GM06990 (cell line): ENCODE measurements around the gene EME2.

Source experiments
- DNase-seq: peaks from one replicate; pipeline ENCODE4 v3.0.0-alpha.2; 2011; ENCODE audit not compliant: insufficient read length; ENCODE audit errors: extremely low read depth
- H3K27me3 ChIP-seq: replicated peaks from 2 replicates; pipeline ENCODE4 v1.6.0; 2011; ENCODE audit warnings: low read length; ENCODE audit not compliant: control insufficient read depth, insufficient read depth
- H3K36me3 ChIP-seq: 2 replicates; pipeline ENCODE4 v1.5.1; 2011; ENCODE audit warnings: low read length; ENCODE audit not compliant: control insufficient read depth, insufficient read depth
- H3K4me3 ChIP-seq: replicated peaks from 2 replicates; pipeline ENCODE4 v1.5.1; 2011; ENCODE audit warnings: low read depth, mild to moderate bottlenecking, control low read depth, low read length
- TF ChIP-seq, protein P1 (sequence below): IDR thresholded peaks from 2 replicates; pipeline ENCODE4 v1.5.1; 2011; ENCODE audit warnings: low read length, control low read depth, mild to moderate bottlenecking, inconsistent platforms; ENCODE audit not compliant: insufficient read depth, poor library complexity, severe bottlenecking

Gene EME2

GRCh38 chr16:1810106-1810505 is 37.5 kb downstream of the EME2 start:
- DNase-seq: no peak
- TF ChIP-seq, protein P1, sequence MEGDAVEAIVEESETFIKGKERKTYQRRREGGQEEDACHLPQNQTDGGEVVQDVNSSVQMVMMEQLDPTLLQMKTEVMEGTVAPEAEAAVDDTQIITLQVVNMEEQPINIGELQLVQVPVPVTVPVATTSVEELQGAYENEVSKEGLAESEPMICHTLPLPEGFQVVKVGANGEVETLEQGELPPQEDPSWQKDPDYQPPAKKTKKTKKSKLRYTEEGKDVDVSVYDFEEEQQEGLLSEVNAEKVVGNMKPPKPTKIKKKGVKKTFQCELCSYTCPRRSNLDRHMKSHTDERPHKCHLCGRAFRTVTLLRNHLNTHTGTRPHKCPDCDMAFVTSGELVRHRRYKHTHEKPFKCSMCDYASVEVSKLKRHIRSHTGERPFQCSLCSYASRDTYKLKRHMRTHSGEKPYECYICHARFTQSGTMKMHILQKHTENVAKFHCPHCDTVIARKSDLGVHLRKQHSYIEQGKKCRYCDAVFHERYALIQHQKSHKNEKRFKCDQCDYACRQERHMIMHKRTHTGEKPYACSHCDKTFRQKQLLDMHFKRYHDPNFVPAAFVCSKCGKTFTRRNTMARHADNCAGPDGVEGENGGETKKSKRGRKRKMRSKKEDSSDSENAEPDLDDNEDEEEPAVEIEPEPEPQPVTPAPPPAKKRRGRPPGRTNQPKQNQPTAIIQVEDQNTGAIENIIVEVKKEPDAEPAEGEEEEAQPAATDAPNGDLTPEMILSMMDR: no peak

GRCh38 chr16:1810536-1810935 is 37.9 kb downstream of the EME2 start:
- TF ChIP-seq, protein P1: no peak
- Histone ChIP-seq H3K4me3 (no peak overlapping the region), H3K36me3 (peaks cover 7% of the 10 kb centered on the region), H3K27me3 (no peaks in the 10 kb centered on the region)
- DNase-seq: no peak

More at GRCh38 chr16:1810106-1810505, 37.5 kb downstream of the EME2 start:
- no peak overlapping the region for H3K4me3 ChIP-seq
- peaks cover 7% of the 10 kb centered on the region for H3K36me3 ChIP-seq
- H3K27me3 ChIP-seq: no peaks in the 10 kb centered on the region

- no peak overlapping the region for H3K4me3 ChIP-seq
- TF ChIP-seq, protein P1: peak; percentile 40
- H3K27me3 ChIP-seq: no peaks in the 10 kb centered on the region
- DNase-seq: no peak
- H3K36me3 ChIP-seq: peaks cover 9% of the 10 kb centered on the region
These were observed 40.1 kb downstream of the EME2 start for GRCh38 chr16:1812732-1813163.

GRCh38 chr16:1815461-1815860 is 42.9 kb downstream of the EME2 start:
- no peak for DNase-seq
- Histone ChIP-seq H3K36me3 (peaks cover 4% of the 10 kb centered on the region), H3K27me3 (no peaks in the 10 kb centered on the region), H3K4me3 (no peak overlapping the region)
- TF ChIP-seq, protein P1: no peak

DNA sequence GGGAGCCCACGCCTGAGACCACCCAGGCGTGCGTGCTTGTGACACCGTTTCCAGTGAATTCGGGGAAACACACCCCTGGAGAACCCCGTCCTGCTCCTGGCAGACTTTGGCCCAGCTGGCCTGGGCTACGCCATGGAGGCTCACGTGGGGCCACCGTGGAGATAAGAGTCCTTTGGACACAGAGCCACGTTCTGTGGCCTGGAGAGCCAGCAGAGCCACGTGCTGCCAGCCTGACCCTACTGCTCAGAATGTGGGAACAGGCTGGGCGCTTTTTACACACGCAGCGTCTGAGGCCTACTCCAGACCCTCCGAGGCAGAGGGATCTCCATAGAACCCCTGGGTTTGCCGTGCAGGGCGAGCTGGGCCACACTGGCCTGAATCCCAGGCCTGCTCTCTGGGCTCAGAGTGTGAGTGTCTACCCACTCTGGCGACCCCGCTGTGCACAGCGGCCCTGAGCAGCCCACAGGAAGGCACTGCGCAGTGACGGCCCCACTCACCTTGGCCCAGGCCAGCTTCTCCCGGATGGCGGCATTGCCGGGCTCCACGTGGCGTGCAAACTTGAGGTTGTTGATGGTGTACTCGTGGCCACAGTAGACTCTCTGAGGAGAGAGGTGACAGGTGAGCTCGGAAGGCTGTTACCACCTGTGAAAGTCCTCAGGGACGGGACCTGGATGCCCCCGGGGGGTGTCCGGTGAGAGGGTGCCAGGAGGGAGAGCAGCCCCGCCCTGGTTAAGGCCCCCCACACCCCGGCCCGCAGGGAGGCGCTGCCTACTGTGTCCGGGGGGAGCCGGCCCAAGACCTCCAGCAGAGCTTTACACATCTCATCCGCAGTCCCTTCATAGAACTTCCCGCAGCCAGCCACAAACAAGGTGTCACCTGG is 44.0 kb downstream of the EME2 start:
- no peaks in the 10 kb centered on the region for H3K27me3 ChIP-seq
- H3K36me3 ChIP-seq: peaks cover 4% of the 10 kb centered on the region

More for the DNA sequence above, 44.0 kb downstream of the EME2 start:
- DNase-seq: no peak
- H3K4me3 ChIP-seq: no peak overlapping the region
- TF ChIP-seq, protein P1: no peak
